Stimulated activated CD4-positive, alpha-beta T cell treated with anti-CD3 and anti-CD28 coated beads, Interleukin-1b, Interleukin-23, amount 100 ng/mL, for 4 hours (primary cell): Measurements from ENCODE around the gene GYG1.

Experiments
- DNase-seq, 2 donors: peaks; one replicate each; pipeline ENCODE4 v3.0.0-alpha.2; 2020; ENCODE audit warnings: low read depth in 2 of 2

The GYG1 gene

DNA sequence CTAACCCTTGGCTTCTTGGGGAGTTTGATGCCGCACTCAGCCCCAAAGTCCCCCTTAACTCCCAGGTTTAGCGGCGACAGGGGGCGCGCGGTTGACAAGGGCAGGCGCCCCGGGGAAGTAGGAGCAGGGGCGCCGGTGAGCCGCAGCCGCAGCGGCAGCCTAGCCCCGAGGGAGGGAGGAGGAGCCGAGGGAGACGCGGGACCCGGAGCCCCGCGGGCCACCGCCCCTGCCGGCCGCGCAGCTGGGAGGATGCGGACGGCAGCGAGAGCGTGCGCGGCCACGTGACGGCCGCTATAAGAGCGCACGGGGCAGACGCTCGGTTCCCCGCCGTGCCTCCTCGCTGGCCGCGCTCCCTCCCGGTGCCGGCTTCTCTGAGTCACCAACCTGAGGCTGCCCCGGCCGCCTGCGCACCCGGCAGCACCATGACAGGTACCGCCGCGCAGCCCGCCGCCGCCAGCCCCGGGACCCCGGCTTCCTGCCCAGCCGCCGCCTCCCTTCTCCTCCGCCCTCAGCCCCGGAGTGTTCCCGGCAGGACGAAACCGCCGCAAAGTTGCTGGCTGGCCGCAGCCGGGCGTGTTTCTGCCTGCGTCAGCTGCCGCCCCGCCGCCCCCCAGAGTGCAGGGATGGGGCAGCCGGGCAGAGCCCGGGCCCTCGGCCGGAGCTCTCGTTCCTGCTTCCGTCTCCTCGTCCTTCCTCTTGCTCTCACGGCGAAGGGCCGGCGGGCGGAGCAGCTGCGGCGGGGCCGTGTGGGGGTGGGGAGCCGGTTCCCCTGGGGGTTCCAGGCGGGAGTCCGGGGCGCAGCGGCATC is at the start of gene GYG1:
Gene GYG1 (plus strand): TSS at position 322 of the 808 bp plus-strand sequence. CDS start 101 bp downstream, at position 423.
- peak; percentile 64 to 73 for DNase-seq

DNA sequence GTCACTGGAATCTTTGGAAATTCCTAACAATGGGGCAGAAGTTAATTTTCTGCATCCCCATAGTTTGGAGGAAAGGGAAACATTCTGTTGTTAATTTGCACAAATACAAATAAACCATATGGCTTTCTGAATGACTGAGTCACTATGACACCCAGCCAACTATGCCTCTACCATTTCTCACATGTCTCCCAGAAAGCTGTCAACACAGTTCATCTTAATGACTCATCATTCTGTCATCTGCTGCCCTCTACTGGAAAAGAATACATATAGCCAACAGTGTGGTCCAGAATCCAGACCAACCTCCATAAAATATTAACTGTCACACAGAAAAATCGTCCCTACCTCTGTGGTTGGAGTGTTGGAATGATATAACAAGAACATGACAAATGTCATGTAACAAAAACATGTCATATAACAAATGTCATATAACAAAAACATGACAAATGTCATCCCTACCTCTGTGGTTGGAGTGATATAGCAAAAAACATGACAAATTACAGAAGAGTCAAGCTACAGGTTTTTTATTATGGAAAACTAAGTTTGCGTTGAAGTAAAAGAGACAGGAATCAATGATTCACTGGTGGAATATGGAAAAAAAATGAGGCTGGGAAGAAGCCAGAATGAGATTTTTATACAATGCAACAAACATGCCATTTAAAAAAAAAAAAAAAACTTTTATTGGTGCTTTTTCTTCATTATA is 47.7 kb upstream of the GYG1 start:
- peak in 1 of 2 donors; percentile 1 for DNase-seq

DNA sequence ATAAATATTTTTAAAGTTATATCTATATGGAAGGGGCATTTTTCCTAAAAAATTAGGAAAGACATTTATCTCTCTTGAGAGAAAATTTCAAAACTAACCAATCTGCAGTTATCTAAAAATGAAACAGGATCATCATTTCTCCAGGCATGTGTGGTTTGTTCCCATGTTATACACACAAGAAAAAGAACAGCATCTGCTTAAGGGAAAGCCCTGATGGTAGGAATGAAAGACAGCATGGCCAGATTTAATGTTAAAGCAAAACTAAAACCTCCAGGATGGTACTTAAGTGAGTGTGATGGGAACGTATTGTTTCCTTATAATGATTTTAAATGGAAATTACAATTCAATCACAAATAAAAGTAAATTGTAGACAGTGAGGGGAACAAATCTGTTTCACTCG is 46.2 kb upstream of the GYG1 start:
- no peak for DNase-seq

DNA sequence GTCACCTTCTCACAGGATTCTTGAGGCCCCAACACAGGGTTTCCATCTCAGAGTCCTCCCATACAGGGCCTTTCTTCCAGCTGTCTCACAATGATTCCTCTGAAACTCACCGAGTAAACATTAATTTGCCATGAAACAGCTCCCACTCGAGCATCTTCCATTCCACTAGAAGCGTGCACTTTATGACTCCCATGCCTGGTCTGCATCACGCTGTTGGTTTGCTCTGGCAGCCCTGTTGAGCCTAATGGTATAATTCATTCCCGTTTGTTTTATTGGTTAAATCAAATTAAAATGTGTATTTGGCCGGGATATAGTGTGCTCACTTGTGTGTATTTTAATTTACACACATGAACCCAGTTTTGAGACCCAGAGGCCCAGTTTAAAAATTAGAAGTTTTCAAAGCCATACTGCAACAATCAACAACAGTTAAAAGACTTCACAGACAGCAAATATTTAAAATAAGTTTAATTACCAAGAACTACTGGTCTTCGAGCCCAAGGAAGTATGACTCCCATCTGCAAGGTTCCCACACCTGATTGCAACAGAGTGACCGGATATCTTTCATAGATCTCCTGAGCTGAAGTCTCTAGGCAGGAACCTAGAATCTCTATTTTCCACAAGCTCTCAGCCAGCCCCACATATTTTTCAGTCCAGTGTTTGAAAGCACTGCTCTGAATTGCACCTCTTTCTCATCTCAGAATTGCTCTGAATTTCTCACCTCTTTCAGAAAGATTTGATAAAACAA is 42.3 kb upstream of the GYG1 start:
- no peak for DNase-seq

DNA sequence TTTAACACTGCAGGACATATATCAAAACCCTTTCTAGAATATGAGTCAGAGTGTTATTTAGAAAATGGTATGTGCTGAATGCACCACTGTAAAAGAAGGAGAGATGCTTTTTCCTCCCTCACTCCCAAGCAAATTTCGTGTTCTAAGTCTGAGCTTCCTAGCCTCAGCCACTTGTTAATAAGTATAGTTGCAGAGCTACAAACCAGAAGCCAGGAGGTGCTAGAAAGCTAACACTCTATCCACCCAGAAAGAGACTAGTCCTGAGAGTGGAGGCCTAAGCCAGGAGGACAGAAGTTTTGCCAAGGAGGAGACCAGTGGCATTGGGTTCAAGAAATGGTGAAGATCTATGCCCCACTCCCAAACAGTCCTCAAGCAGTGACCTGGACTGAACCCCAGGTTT is 40.5 kb upstream of the GYG1 start:
- no peak for DNase-seq

DNA sequence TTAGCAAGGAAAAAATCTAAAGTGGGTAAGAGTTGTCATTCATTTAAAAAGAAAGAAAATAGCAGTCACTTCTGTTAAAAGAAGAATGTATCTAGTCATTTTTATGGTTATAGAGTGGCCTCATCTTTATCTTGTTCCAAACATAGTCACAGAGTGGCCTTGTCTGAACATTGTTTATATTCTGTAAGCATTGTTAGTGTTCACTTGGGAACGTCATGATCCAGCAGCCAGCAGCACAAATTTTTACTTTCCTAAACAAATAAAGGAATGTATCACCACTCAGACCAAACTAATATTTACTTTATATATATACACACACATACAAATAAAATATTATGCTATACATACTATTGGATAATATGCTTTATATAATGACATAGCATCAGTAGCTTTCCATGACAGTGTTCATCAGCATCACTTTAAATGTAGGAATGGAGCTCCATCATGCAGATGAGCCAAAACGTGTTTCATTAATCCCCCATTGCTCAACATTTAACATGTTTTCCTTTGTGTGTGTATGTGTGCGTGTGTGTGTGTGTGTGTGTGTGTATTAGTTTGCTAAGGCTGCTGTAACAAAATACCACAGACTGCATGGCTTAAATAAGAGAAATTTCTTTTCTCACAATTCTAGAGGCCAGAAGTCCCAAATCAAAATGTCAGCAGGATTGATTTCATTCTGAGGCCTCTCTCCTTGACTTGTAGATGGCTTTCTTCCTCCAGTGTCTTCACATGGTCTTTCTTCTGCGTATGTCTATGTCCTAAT is 39.6 kb upstream of the GYG1 start:
- DNase-seq = no peak

DNA sequence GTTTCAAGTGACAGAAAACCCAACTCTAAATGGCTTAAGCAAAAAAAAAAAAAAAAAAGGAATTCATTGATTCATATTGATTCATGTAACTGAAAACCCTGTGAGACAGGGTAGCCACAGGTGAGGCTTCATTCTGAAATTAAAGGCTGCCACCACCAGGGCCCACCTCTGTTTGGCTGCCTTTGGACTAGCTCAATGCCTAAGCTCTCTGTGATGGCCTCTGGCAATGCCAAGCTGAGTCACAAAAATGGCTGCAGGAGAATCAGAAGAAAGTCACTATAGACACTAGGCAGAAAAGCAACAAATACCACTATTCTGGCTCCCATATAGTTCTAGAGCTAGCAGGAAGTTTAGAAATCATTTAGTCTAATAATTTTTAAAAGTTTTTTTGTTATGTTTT is 38.2 kb upstream of the GYG1 start:
- no peak for DNase-seq

DNA sequence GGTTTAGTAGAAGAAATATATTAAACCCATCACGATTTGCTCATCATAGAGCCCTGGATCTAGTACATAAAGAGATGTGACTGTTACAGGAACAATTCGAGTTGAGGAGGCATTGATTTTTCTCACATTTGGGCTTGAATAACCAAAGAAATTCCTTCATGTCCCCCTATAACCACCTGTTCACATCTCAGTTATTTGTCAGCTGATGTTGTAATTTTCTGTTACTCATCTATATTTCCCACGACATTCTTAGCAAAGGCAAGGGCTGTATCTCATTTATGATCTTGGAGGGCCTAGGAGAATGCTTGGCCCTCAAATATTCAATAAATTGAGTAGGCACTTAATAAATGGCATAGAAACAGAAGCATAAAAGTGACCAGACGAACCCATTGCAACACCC is 36.4 kb upstream of the GYG1 start:
- DNase-seq = no peak

DNA sequence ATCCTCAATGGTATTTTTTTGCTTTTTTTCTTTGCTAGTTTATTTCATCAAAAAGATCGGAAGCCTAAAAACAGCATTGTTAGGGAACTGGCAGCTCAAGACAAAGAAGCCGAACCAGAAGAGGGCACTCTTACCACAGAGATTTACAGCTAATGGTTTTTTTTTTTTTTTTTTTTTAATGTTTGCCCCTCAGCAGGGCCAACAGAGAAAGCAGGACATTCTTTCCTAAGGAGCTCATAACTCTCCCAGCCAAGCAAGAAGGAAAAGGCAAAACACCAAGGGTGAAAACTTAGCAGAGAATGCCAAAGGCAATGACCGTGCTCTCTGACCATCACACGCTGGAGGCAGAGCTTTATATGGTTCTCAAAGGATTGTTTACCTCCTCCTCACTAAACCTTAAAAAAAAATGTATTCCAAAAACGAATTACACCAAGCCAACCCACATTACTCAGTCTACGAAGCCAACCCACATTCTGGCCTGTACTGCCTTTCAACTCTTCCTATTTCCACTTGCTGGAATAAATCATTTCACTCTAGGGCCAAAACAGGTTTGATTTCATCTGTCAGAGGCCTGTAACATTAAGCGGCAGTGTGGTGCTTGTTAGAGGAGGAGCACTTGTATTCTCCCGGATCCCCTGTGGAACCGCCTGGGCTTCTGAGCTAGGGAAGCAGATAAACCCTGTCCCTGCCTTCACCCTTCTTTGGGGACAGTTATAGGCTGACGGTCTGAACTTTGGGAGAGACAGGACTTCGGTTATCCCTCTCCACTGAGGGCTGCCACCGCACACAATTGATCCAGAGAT is 35.6 kb upstream of the GYG1 start:
- no peak for DNase-seq

DNA sequence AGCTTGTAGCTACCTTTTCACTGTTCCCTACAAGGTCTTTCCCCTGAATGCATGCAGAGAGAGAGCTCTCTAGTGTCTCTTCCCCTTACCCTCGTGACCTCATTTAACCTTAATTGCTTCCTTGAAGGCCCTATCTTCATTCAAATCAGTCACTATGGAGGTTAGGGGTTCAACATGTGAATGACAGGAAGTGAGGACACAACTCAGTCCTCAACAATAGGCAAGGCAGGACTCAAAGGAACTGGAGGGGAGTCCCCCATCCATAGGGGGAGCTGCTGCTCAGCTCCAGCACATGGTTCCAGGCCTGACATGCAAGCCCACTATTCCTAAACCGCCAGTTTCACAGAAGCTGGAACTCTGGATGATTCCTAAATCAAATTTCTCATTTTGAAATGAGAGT is 33.8 kb upstream of the GYG1 start:
- no peak for DNase-seq

DNA sequence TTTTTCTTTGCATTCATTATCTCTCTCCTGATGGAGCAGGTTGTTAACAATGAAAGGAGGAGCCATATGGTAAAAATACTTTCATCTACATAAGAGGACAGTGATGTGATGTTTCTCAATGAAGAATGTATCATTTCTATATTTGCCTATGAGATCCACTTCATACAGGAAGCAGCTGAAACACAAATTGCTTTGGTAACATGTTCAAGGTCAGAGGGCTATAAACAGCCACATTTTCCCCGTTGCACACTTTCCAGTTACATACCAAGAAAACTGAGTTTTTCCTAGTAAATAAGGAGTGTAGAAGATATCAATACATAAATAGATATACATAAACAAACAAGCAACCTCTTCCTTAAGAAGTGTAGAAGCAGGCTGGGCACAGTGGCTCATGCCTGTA is 32.6 kb upstream of the GYG1 start:
- DNase-seq = no peak

DNA sequence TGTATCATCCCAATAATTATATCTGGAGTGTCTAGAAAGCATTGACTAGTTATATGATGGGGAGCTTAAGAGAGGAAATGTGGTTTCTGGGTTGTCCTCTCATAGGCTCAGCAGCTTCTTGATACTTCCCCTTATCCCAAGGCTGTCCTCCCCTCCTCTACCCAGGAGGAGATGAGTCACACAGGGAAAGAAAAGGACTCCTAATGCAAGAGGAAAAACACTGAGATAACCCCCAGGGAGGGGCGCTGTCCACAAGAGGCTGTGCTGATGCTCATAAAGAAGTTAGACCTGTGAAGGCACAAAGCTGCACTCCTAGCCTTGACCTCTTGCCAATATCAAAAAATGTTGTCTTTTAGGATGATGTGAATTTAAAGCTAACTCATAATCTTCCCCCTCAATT is 28.8 kb upstream of the GYG1 start:
- no peak for DNase-seq

DNA sequence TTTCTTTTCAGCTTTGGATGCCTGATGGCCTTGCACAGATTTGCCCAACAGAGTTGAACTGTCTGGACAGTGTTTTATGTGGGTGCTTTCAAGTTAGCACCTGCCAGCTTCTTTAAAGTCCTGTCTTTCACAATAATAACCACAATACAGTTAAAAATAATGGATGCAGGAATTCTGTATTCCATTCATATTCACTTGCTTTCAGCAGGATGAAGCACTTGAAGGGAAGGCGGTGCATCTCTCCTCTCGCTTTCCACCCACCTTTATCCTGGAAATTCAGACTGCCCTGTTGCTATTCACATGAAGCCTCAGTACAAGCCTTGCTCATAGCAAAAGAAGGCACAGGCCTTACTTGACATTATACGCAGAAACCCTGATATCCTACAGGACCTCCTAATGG is 26.5 kb upstream of the GYG1 start:
- no peak for DNase-seq

DNA sequence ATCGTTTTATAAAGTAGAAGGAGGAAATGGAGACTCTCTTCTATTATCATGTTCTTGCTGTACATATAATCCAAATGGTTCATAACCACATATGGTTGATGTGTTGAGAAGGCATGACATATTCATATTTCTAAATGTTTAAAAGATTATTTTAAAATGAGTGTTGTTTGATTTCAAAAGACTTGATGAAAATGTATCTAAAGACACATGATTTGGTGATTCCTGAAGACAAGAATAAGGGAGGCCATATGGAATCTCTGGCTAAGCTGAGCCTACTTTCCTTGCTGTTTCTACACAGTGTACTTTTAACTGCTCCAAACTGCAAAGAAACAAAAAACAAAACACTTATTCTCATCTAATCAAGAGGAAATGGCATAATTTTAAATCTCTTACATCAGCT is 23.0 kb upstream of the GYG1 start:
- no peak for DNase-seq

DNA sequence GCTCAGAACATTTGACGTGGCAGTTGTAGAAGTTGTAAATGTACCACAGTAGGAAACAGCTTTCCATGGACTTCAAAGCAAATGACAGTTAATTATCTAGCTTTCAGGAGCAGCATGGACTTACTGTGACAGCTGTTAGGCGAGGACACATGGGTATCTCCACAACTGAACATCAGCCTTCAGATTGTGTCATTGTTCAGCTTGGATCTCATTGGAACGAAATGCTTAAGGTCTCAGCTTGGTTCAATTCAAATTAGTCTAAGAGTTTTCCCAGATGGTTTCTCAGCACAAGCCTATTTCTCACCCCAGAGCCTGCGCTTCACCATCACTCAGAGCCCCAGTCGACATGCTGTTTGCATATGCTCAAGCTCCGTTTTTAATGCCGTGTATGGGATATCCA is 21.1 kb upstream of the GYG1 start:
- DNase-seq = no peak

DNA sequence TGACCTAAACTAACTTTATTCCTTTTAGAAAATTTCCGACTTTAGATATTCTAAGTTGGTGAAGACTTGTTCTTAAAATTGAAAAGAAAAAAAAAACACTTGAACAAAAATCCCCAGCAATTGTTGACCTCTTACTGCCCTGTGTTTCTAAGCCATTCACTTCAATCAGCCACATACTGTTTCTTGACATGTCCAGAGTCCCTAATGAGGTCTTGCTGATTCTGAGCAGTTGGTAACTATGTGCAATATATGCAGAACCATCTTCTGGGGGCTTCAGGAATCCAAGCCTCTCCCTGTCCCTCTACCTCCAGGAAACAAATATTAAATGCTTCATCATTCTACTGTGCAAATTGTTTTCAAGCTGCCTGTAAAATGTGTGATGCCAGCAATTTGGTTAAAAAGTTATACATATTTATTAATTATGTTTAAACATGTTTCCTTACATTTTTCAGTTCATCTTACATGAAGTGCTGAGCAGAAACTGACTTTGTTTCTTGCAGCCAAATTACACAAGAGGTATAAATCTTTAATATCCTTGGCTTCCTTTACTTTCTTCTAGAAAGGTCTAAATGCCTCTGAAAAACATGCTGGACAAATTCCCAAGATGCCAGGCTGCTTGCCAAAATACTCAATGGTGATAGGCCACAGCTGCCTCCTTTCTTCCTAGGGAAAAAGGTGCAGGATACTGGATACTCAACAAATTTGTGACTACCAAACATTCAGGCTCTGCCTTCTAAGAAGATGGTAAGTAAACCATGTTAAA is 19.8 kb upstream of the GYG1 start:
- no peak for DNase-seq

DNA sequence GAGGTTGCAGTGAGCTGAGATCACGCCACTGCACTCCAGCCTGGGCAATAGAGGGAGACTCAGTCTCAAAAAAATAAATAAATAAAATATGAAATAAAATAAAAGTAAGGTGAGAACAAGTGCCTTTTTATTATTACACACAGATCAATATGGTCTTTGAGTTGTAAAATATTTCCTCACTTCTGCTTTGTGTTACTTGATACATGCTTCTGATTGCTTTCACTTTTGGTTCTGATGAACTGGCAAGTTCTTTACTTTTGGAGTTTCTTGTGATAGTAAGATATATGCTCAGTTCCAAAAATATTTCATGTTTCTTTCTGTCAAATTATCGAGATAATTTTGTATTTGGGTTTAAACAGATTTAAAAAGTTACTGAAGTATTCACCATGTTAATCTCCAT is 16.6 kb upstream of the GYG1 start:
- no peak for DNase-seq

DNA sequence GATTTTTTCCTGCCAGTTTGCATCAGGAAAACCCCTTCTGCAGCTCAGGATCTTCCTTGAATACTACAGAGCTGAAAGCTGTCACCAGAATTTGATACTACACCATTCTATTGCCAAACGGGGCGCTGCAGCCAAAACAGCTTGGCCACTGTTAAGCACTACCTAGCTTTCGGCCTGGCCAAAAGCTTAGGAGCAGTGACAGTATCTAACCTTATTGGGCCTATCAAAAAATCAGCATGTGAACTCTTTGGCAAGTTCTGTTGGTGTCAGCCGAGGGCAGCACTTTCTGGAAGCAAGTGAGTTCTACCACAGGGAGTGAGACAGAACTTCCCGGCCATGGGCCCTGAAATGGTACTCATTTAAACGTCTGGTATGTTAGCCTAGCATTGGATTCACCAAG is 16.1 kb upstream of the GYG1 start:
- DNase-seq = no peak

DNA sequence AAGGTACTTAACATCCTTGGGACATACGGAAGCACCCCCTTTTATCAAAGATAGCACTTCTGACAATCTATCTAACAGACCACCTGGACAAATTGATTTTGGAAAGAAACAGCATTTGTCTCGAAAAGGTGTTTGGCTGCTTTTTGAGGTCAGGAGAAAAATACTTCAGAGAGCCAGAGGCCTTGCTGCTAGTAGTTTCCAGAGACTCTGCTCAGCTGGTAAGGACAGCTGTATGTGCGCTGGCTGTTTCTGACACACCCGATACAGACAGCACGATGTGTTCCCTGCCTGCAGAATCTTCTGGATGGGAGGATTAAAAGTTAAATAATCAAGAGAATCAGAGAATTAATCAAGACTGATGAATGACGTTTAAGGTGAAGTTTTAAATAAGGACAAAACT is 15.6 kb upstream of the GYG1 start:
- DNase-seq = no peak

DNA sequence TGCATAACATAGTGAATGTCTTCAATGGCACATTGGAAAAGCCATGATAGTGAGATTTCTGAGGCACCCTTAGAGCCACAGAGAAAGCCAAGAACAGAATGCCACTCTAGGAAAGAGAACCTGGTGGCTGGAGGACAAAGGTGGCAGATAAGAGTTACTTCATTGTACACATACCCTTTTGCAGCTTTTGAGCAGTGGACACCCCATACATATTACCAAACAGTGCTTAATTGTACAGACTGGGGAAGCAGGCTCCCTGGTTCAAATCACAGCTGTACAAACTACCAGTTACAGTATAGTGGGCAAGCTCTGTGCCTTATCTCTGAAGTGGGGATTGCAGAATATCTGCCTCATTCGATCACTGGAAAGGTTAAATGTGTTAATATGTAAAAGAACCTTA is 10.1 kb upstream of the GYG1 start:
- DNase-seq = no peak
